H1 (cell line): ENCODE data around the gene REXO5. TPM values are rescaled to one million over a fixed set of nuclear protein-coding genes. Genes with fewer than 3 reads are reported as not detected.

ENCODE experiments used
- CTCF ChIA-PET: fragments of 300-600 bp; sonication (Branson Sonifier 250); formaldehyde crosslinking; loops from one replicate; lab custom pipeline; 2021; ENCODE audit not compliant: partially characterized antibody; lab: Charles Lee
- POLR2A ChIA-PET: fragments of 300-600 bp; sonication (Branson Sonifier 250); formaldehyde crosslinking; loops from one replicate; lab custom pipeline; 2021; ENCODE audit warnings: inconsistent platforms; ENCODE audit not compliant: partially characterized antibody; lab: Charles Lee
- DNase-seq, 2 experiments: peaks; one replicate each; pipeline versions ENCODE4 v3.0.0 to v3.0.0-alpha.2; 2010 to 2022; ENCODE audit warnings: low spot score in 2 of 2, low read depth in 1 of 2, mixed read lengths in 1 of 2
- FAIRE-seq: peaks from 2 replicates; lab custom pipeline; 2011; peaks lifted over from hg19 to GRCh38; lab: Jason Lieb, UNC
- H2AFZ ChIP-seq: 2 replicates; pipeline ENCODE4 v1.8.1; 2012; ENCODE audit warnings: low read length, inconsistent platforms
- H2AK5ac ChIP-seq: 2 replicates; pipeline ENCODE4 v1.6.1; 2013; ENCODE audit warnings: low read depth, low read length
- H2BK120ac ChIP-seq: replicated peaks from 2 replicates; pipeline ENCODE3; 2013; ENCODE audit warnings: low read depth, low read length, inconsistent platforms
- H2BK12ac ChIP-seq: 2 replicates; pipeline ENCODE4 v1.6.1; 2013; ENCODE audit warnings: low read depth, low read length
- H2BK15ac ChIP-seq: 2 replicates; pipeline ENCODE4 v1.6.1; 2013; ENCODE audit warnings: low read length
- H2BK20ac ChIP-seq: 2 replicates; pipeline ENCODE4 v1.6.1; 2013; ENCODE audit warnings: low read length
- H2BK5ac ChIP-seq: 2 replicates; pipeline ENCODE4 v1.6.1; 2013; ENCODE audit warnings: low read depth, low read length
- H3K14ac ChIP-seq: 2 replicates; pipeline ENCODE4 v1.6.1; 2013; ENCODE audit warnings: inconsistent platforms; ENCODE audit not compliant: insufficient read length
- H3K18ac ChIP-seq: 2 replicates; pipeline ENCODE4 v1.6.1; 2013; ENCODE audit warnings: low read length; ENCODE audit errors: extremely low read depth
- H3K23ac ChIP-seq: 2 replicates; pipeline ENCODE4 v1.6.1; 2013; ENCODE audit warnings: inconsistent platforms; ENCODE audit not compliant: insufficient read length
- H3K23me2 ChIP-seq: 2 replicates; pipeline ENCODE4 v1.6.1; 2013; ENCODE audit warnings: low read depth, low read length
- H3K27ac ChIP-seq: 2 replicates; pipeline ENCODE4 v1.6.1; 2011; ENCODE audit warnings: low read depth, low read length, inconsistent platforms
- H3K27me3 ChIP-seq, 4 experiments: replicated peaks in 1 of 4; 1 replicate in 1 of 4; 2 replicates in 3 of 4; pipeline versions ENCODE4 v1.6.1 to v1.8.1; 2011 to 2013; ENCODE audit warnings: low read length in 3 of 4, mild to moderate bottlenecking in 3 of 4, inconsistent platforms in 2 of 4, mixed read lengths in 2 of 4, moderate library complexity in 1 of 4; ENCODE audit not compliant: control insufficient read depth in 3 of 4, insufficient read depth in 3 of 4; ENCODE audit errors: extremely low read depth in 1 of 4
- H3K36me3 ChIP-seq, 4 experiments: 2 replicates each; pipeline versions ENCODE4 v1.6.1 to v1.8.1; 2011 to 2013; ENCODE audit warnings: mild to moderate bottlenecking in 4 of 4, low read length in 3 of 4, moderate library complexity in 2 of 4, control low read depth in 1 of 4, inconsistent platforms in 1 of 4; ENCODE audit not compliant: insufficient read depth in 4 of 4, control insufficient read depth in 2 of 4
- H3K4ac ChIP-seq: replicated peaks from 2 replicates; pipeline ENCODE3; 2013; ENCODE audit warnings: low read length, low read depth, mixed read lengths, inconsistent platforms; ENCODE audit not compliant: insufficient read length
- H3K4me1 ChIP-seq, 4 experiments: replicated peaks in 1 of 4; 1 replicate in 1 of 4; 2 replicates in 3 of 4; pipeline versions ENCODE4 v1.6.1 to v1.8.1; 2011 to 2013; ENCODE audit warnings: low read length in 3 of 4, inconsistent platforms in 2 of 4, mixed read lengths in 1 of 4; ENCODE audit not compliant: insufficient read depth in 4 of 4, control insufficient read depth in 3 of 4
- H3K4me2 ChIP-seq, 2 experiments: 2 replicates each; pipeline versions ENCODE4 v1.6.1 to v1.8.1; 2011 to 2013; ENCODE audit warnings: low read depth in 2 of 2, low read length in 2 of 2, control low read depth in 1 of 2, inconsistent platforms in 1 of 2, mild to moderate bottlenecking in 1 of 2; ENCODE audit not compliant: insufficient read depth in 1 of 2
- H3K4me3 ChIP-seq, 4 experiments: fragments of 200-600, 300-600 bp in 1 of 4; sonication (generic), shearing (Covaris generic), sonication (Bioruptor Twin) in 1 of 4; 2 replicates each; pipeline versions ENCODE4 v1.5.1 to v1.8.1; 2011 to 2016; ENCODE audit warnings: low read length in 4 of 4, low read depth in 3 of 4, control low read depth in 2 of 4, inconsistent platforms in 2 of 4, mild to moderate bottlenecking in 2 of 4, mixed read lengths in 1 of 4, moderate library complexity in 1 of 4; ENCODE audit not compliant: insufficient read depth in 2 of 4; ENCODE audit errors: extremely low read depth in 1 of 4
- H3K56ac ChIP-seq: replicated peaks from 2 replicates; pipeline ENCODE3; 2013; ENCODE audit warnings: low read depth, mild to moderate bottlenecking, mixed read lengths, low read length, inconsistent platforms; ENCODE audit not compliant: insufficient read length
- H3K79me1 ChIP-seq: 2 replicates; pipeline ENCODE4 v1.6.1; 2013; ENCODE audit warnings: low read depth, low read length, control low read depth
- H3K79me2 ChIP-seq, 2 experiments: 2 replicates each; pipeline versions ENCODE4 v1.6.1 to v1.8.1; 2012 to 2013; ENCODE audit warnings: low read length in 2 of 2, mild to moderate bottlenecking in 2 of 2, inconsistent platforms in 1 of 2; ENCODE audit not compliant: insufficient read depth in 2 of 2, control insufficient read depth in 1 of 2
- H3K9ac ChIP-seq, 4 experiments: replicated peaks in 1 of 4; 1 replicate in 1 of 4; 2 replicates in 3 of 4; pipeline versions ENCODE4 v1.6.1 to v1.8.1; 2011 to 2013; ENCODE audit warnings: low read depth in 3 of 4, low read length in 3 of 4, control low read depth in 2 of 4, mild to moderate bottlenecking in 2 of 4, moderate library complexity in 2 of 4, inconsistent platforms in 1 of 4; ENCODE audit errors: extremely low read depth in 1 of 4
- H3K9me3 ChIP-seq, 2 experiments: 2 replicates each; pipeline versions ENCODE4 v1.6.1 to v1.8.1; 2012 to 2013; ENCODE audit warnings: mild to moderate bottlenecking in 2 of 2, moderate library complexity in 2 of 2, control low read depth in 1 of 2, inconsistent platforms in 1 of 2, low read depth in 1 of 2, low read length in 1 of 2, mixed read lengths in 1 of 2; ENCODE audit not compliant: insufficient read depth in 2 of 2
- H4K20me1 ChIP-seq, 2 experiments: replicated peaks in 1 of 2; 2 replicates each; pipeline versions ENCODE3 to v1.8.1; 2011 to 2013; ENCODE audit warnings: inconsistent platforms in 2 of 2, low read length in 2 of 2, mild to moderate bottlenecking in 1 of 2; ENCODE audit not compliant: insufficient read depth in 2 of 2, control insufficient read depth in 1 of 2
- H4K5ac ChIP-seq: 2 replicates; pipeline ENCODE4 v1.6.1; 2013; ENCODE audit warnings: low read length, low read depth, mixed read lengths, inconsistent platforms; ENCODE audit not compliant: insufficient read length
- H4K8ac ChIP-seq: 2 replicates; pipeline ENCODE4 v1.8.0; 2013; ENCODE audit warnings: mild to moderate bottlenecking, moderate library complexity, low read length, inconsistent platforms; ENCODE audit not compliant: insufficient read depth; ENCODE audit errors: extremely low read depth
- H4K91ac ChIP-seq: replicated peaks from 2 replicates; pipeline ENCODE3; 2013; ENCODE audit warnings: low read length, mixed read lengths, inconsistent platforms; ENCODE audit not compliant: insufficient read length
- SIN3A ChIP-seq, 2 experiments: IDR thresholded peaks in 1 of 2; conservative IDR thresholded peaks in 1 of 2; 2 replicates each; pipeline ENCODE4 v1.6.1; 2011 to 2012; ENCODE audit warnings: low read length in 2 of 2, improper control_type of control experiment in 1 of 2, low read depth in 1 of 2, mild to moderate bottlenecking in 1 of 2
- SIRT6 ChIP-seq: IDR thresholded peaks from one replicate; pipeline ENCODE4 v1.7.1; 2012; ENCODE audit warnings: low read length, inconsistent platforms
- WGBS, 2 experiments: shearing (Covaris generic) in 1 of 2; methylation state at CpG; one replicate each; pipeline versions ENCODE4 v1.1.6 to v1.1.7; 2013 to 2015; ENCODE audit warnings: low lambda C conversion rate in 2 of 2, mixed read lengths in 2 of 2, inconsistent platforms in 1 of 2, low coverage in 1 of 2, missing lambda C conversion rate in 1 of 2; ENCODE audit not compliant: insufficient replicate concordance in 2 of 2, insufficient coverage in 1 of 2, insufficient read length in 1 of 2; ENCODE audit errors: extremely low coverage in 1 of 2, missing lambda C conversion rate in 1 of 2; 5-methylcytosine and 5-hydroxymethylcytosine counted together
- polyA plus RNA-seq, 7 experiments: library from polyadenylated mRNA; depleted of rRNA in 3 of 7; stranded (reverse) in 5 of 7; unstranded in 2 of 7; fragments of >200 nt in 5 of 7; fragments of 200-250 nt in 2 of 7; gene quantifications; 1 replicate in 5 of 7; 2 replicates in 1 of 7; 4 replicates in 1 of 7; pipeline versions ENCODE4 v1.2.1 to v1.2.3, GENCODE V29; 2011 to 2013; ENCODE audit warnings: missing spikeins in 2 of 7, mixed read lengths in 2 of 7
- total RNA-seq: library from RNA; stranded (reverse); fragmentation: NEBNext Ultra II Directional; extraction: Animal tissue kit (Norgen Biotek cat#: 25700); gene quantifications from 2 replicates; pipeline ENCODE4 v1.2.1, GENCODE V29; 2021

The REXO5 gene
- total and polyA plus RNA-seq, 2 of the 8 experiments (the other 6 are each of a cell fraction or from before 2014, with no cell fraction given): 2.4 to 8.9 TPM

- CTCF ChIA-PET: no interaction called here
- Histone ChIP-seq H2BK120ac (no peak overlapping the region), H2BK12ac (no peak overlapping the region), H2AK5ac (no peak overlapping the region), H3K36me3 (peaks cover 2 to 18% (median 8%) of the 10 kb centered on the region in 4 experiments; a peak in 7 of 8 replicates), H4K91ac (no peak overlapping the region), H4K20me1 (no peaks in the 10 kb centered on the region), H2BK20ac (no peak overlapping the region), H3K18ac (no peak overlapping the region)
- DNase-seq: no peak
- no peak for TF ChIP-seq SIN3A (conservative IDR thresholded peaks at IDR 0.05 in 1 of 2, IDR thresholded peaks at IDR 0.05 in 1 of 2; ENCODE audit: low read depth in 1 of 2, low read length in 2 of 2)
- no peak for TF ChIP-seq SIRT6
- TF ChIP-seq, all 59 proteins: peak for 0
- Histone ChIP-seq H3K56ac (no peak overlapping the region), H3K4me2 (no peak overlapping the region), H3K4me3 (no peak overlapping the region), H3K27me3 (no peaks in the 10 kb centered on the region), H3K4ac (no peak overlapping the region), H3K79me1 (no peaks in the 10 kb centered on the region), H2BK15ac (no peak overlapping the region), H4K8ac (no peak overlapping the region), H3K23me2 (no peaks in the 10 kb centered on the region), H4K5ac (no peak overlapping the region), H2BK5ac (no peak overlapping the region), H3K9me3 (peaks cover 5 to 6% of the 10 kb centered on the region in 2 experiments), H3K14ac (no peak overlapping the region), H3K79me2 (no peaks in the 10 kb centered on the region), H3K23ac (no peak overlapping the region), H3K27ac (no peak overlapping the region), H3K4me1 (no peaks in the 10 kb centered on the region), H3K9ac (no peak overlapping the region), H2AFZ (no peak overlapping the region)
- FAIRE-seq: no peak
- POLR2A ChIA-PET: no interaction called here
- 82% methylated on average over 1 of the region's 1 CpG; no CpG with 5 or more reads in 1 of the 2 experiments for WGBS, 2 experiments
These were observed 31.9 kb downstream of the REXO5 start for GRCh38 chr16:20838240-20838639.
